Central memory CD8-positive, alpha-beta T cell (primary cell): ENCODE measurements around the gene PRKN.

Source experiments
- ATAC-seq: fragments of 150-1000 bp; cut with Tn5 transposase; replicated peaks from 2 replicates; pipeline ENCODE4 v1.10.0; 2022; ENCODE audit warnings: mild to moderate bottlenecking, moderate FRiP score, moderate number of reproducible peaks; ENCODE audit not compliant: poor library complexity, severe bottlenecking; ENCODE audit errors: extremely low read depth
- DNase-seq, 2 donors: peaks; one replicate each; pipeline ENCODE4 v3.0.0; 2021; ENCODE audit warnings: low spot score in 2 of 2
- H3K27ac Mint-ChIP-seq: one replicate; pipeline ENCODE4 v1.8.0; 2022; ENCODE audit warnings: low read depth, mild to moderate bottlenecking, moderate library complexity, mixed read lengths
- H3K27me3 Mint-ChIP-seq: one replicate; pipeline ENCODE4 v1.8.0; 2022; ENCODE audit warnings: mixed read lengths
- H3K36me3 Mint-ChIP-seq: one replicate; pipeline ENCODE4 v1.8.0; 2022; ENCODE audit warnings: mild to moderate bottlenecking, moderate library complexity, mixed read lengths; ENCODE audit not compliant: insufficient read depth
- H3K4me1 Mint-ChIP-seq: one replicate; pipeline ENCODE4 v1.8.0; 2022; ENCODE audit warnings: mixed read lengths
- H3K4me3 Mint-ChIP-seq: one replicate; pipeline ENCODE4 v1.8.0; 2022; ENCODE audit warnings: mild to moderate bottlenecking, moderate library complexity, mixed read lengths
- H3K9me3 Mint-ChIP-seq: one replicate; pipeline ENCODE4 v1.8.0; 2022; ENCODE audit warnings: mixed read lengths

Gene PRKN

GRCh38 chr6:162149786-162150185, 577.8 kb downstream of the PRKN start:
- ATAC-seq (no peak), DNase-seq (no peak)
- no peak overlapping the region for H3K27ac Mint-ChIP-seq
- no peaks in the 10 kb centered on the region for H3K27me3 Mint-ChIP-seq
- H3K4me3 Mint-ChIP-seq = no peak overlapping the region
- H3K9me3 Mint-ChIP-seq = no peaks in the 10 kb centered on the region
- no peaks in the 10 kb centered on the region for H3K4me1 Mint-ChIP-seq
- H3K36me3 Mint-ChIP-seq = no peaks in the 10 kb centered on the region

GRCh38 chr6:162147805-162148204, 579.8 kb downstream of the PRKN start:
- no peaks in the 10 kb centered on the region for H3K9me3 Mint-ChIP-seq
- H3K36me3 Mint-ChIP-seq = no peaks in the 10 kb centered on the region
- no peak overlapping the region for H3K27ac Mint-ChIP-seq
- DNase-seq (no peak), ATAC-seq (no peak)
- H3K4me1 Mint-ChIP-seq = no peaks in the 10 kb centered on the region
- no peaks in the 10 kb centered on the region for H3K27me3 Mint-ChIP-seq
- H3K4me3 Mint-ChIP-seq = no peak overlapping the region

GRCh38 chr6:162147281-162147680, 580.3 kb downstream of the PRKN start:
- H3K27ac Mint-ChIP-seq = no peak overlapping the region
- H3K36me3 Mint-ChIP-seq = no peaks in the 10 kb centered on the region
- no peaks in the 10 kb centered on the region for H3K9me3 Mint-ChIP-seq
- no peak for DNase-seq
- no peaks in the 10 kb centered on the region for H3K27me3 Mint-ChIP-seq
- H3K4me3 Mint-ChIP-seq = no peak overlapping the region
- H3K4me1 Mint-ChIP-seq = no peaks in the 10 kb centered on the region
- no peak for ATAC-seq

- peaks cover 13% of the 10 kb centered on the region for H3K9me3 Mint-ChIP-seq
- no peak overlapping the region for H3K4me3 Mint-ChIP-seq
- no peaks in the 10 kb centered on the region for H3K36me3 Mint-ChIP-seq
- DNase-seq (no peak), ATAC-seq (no peak)
- no peak overlapping the region for H3K27ac Mint-ChIP-seq
- no peaks in the 10 kb centered on the region for H3K4me1 Mint-ChIP-seq
- H3K27me3 Mint-ChIP-seq = no peaks in the 10 kb centered on the region
These were observed 587.2 kb downstream of the PRKN start for GRCh38 chr6:162140251-162140852.

- no peaks in the 10 kb centered on the region for H3K27me3 Mint-ChIP-seq
- H3K9me3 Mint-ChIP-seq = peaks cover 10% of the 10 kb centered on the region
- ATAC-seq (no peak), DNase-seq (no peak)
- H3K36me3 Mint-ChIP-seq = no peaks in the 10 kb centered on the region
- H3K4me1 Mint-ChIP-seq = no peaks in the 10 kb centered on the region
- no peak overlapping the region for H3K27ac Mint-ChIP-seq
- no peak overlapping the region for H3K4me3 Mint-ChIP-seq
These were observed 601.9 kb downstream of the PRKN start for GRCh38 chr6:162125659-162126058.

GRCh38 chr6:162124710-162125435, 602.7 kb downstream of the PRKN start:
- Mint-ChIP-seq H3K4me1 (no peaks in the 10 kb centered on the region), H3K4me3 (no peak overlapping the region), H3K27ac (no peak overlapping the region), H3K27me3 (no peaks in the 10 kb centered on the region), H3K9me3 (peaks cover 10% of the 10 kb centered on the region), H3K36me3 (no peaks in the 10 kb centered on the region)
- ATAC-seq (no peak), DNase-seq (no peak)

GRCh38 chr6:162123797-162124196, 603.8 kb downstream of the PRKN start:
- Mint-ChIP-seq H3K4me1 (no peaks in the 10 kb centered on the region), H3K27me3 (no peaks in the 10 kb centered on the region), H3K9me3 (peaks cover 10% of the 10 kb centered on the region), H3K27ac (no peak overlapping the region), H3K36me3 (no peaks in the 10 kb centered on the region), H3K4me3 (no peak overlapping the region)
- DNase-seq = no peak
- no peak for ATAC-seq

GRCh38 chr6:162119341-162119740, 608.2 kb downstream of the PRKN start:
- Mint-ChIP-seq H3K4me1 (no peaks in the 10 kb centered on the region), H3K27me3 (no peaks in the 10 kb centered on the region), H3K27ac (no peak overlapping the region), H3K9me3 (peaks cover 3% of the 10 kb centered on the region), H3K4me3 (no peak overlapping the region), H3K36me3 (no peaks in the 10 kb centered on the region)
- no peak for ATAC-seq
- DNase-seq = no peak

- H3K36me3 Mint-ChIP-seq = no peaks in the 10 kb centered on the region
- H3K4me1 Mint-ChIP-seq = no peaks in the 10 kb centered on the region
- H3K9me3 Mint-ChIP-seq = no peaks in the 10 kb centered on the region
- no peak overlapping the region for H3K4me3 Mint-ChIP-seq
- no peaks in the 10 kb centered on the region for H3K27me3 Mint-ChIP-seq
- DNase-seq (no peak), ATAC-seq (no peak)
- H3K27ac Mint-ChIP-seq = no peak overlapping the region
These were observed 608.9 kb downstream of the PRKN start for GRCh38 chr6:162118706-162119105.

GRCh38 chr6:162116902-162117525, 610.6 kb downstream of the PRKN start:
- ATAC-seq (no peak), DNase-seq (no peak)
- no peak overlapping the region for H3K27ac Mint-ChIP-seq
- H3K27me3 Mint-ChIP-seq = no peaks in the 10 kb centered on the region
- H3K9me3 Mint-ChIP-seq = no peaks in the 10 kb centered on the region
- H3K4me3 Mint-ChIP-seq = no peak overlapping the region
- no peaks in the 10 kb centered on the region for H3K36me3 Mint-ChIP-seq
- H3K4me1 Mint-ChIP-seq = no peaks in the 10 kb centered on the region

- Mint-ChIP-seq H3K4me1 (no peaks in the 10 kb centered on the region), H3K36me3 (no peaks in the 10 kb centered on the region), H3K27ac (no peak overlapping the region), H3K4me3 (no peak overlapping the region), H3K9me3 (peaks cover 12% of the 10 kb centered on the region), H3K27me3 (no peaks in the 10 kb centered on the region)
- ATAC-seq = no peak
- DNase-seq = no peak
These were observed 618.0 kb downstream of the PRKN start for GRCh38 chr6:162109480-162110050.

- H3K36me3 Mint-ChIP-seq = no peaks in the 10 kb centered on the region
- no peak overlapping the region for H3K4me3 Mint-ChIP-seq
- DNase-seq = no peak
- peaks cover 17% of the 10 kb centered on the region for H3K9me3 Mint-ChIP-seq
- H3K4me1 Mint-ChIP-seq = no peaks in the 10 kb centered on the region
- no peak overlapping the region for H3K27ac Mint-ChIP-seq
- no peak for ATAC-seq
- H3K27me3 Mint-ChIP-seq = no peaks in the 10 kb centered on the region
These were observed 619.5 kb downstream of the PRKN start for GRCh38 chr6:162108041-162108440.

- Mint-ChIP-seq H3K4me1 (no peaks in the 10 kb centered on the region), H3K9me3 (peaks cover 16% of the 10 kb centered on the region), H3K4me3 (no peak overlapping the region), H3K27ac (no peak overlapping the region), H3K27me3 (no peaks in the 10 kb centered on the region), H3K36me3 (no peaks in the 10 kb centered on the region)
- DNase-seq = no peak
- ATAC-seq = no peak
These were observed 627.5 kb downstream of the PRKN start for GRCh38 chr6:162100096-162100495.
